ENCODE measurements around the gene TBC1D7.

- TF ChIP-seq CTCF (IDR thresholded peaks at IDR 0.05) (no peak), EZH2 (IDR thresholded peaks at IDR 0.05; ENCODE audit: borderline replicate concordance, insufficient read depth, low read depth, low read length, poor library complexity, severe bottlenecking) (no peak)
Measured at GRCh38 chr6:13318821-13319220, 9.5 kb downstream of the TBC1D7 start.

All from B cell (primary cell).